GM21526 (cell line): ENCODE measurements around the gene SSTR1.

Source experiments
- ATAC-seq: cut with Tn5 transposase; IDR thresholded peaks from one replicate; pipeline ENCODE4 v1.9.1; 2021; ENCODE audit warnings: moderate library complexity; ENCODE audit not compliant: unreplicated experiment, low FRiP score

The SSTR1 gene

GRCh38 chr14:38202444-38203191 lies 5.1 kb upstream of the SSTR1 start:
- ATAC-seq: no peak

GRCh38 chr14:38203929-38204718 lies 3.6 kb upstream of the SSTR1 start:
- ATAC-seq: no peak

GRCh38 chr14:38204719-38205115 lies 3.0 kb upstream of the SSTR1 start:
- no peak for ATAC-seq

GRCh38 chr14:38205119-38205813 lies 2.4 kb upstream of the SSTR1 start:
- ATAC-seq: no peak

- no peak for ATAC-seq
Measured at GRCh38 chr14:38205949-38206665, 1.6 kb upstream of the SSTR1 start.

- ATAC-seq: no peak
Measured at GRCh38 chr14:38206689-38207376, 871 bp upstream of the SSTR1 start.

- ATAC-seq: no peak
Measured at GRCh38 chr14:38207377-38207735, 348 bp upstream of the SSTR1 start.

- no peak for ATAC-seq
Measured at GRCh38 chr14:38208618-38209562, 1.2 kb downstream of the SSTR1 start.

- ATAC-seq: no peak
Measured at GRCh38 chr14:38209572-38210557, 2.2 kb downstream of the SSTR1 start.

- no peak for ATAC-seq
Measured at GRCh38 chr14:38210587-38211216, 3.0 kb downstream of the SSTR1 start.

- ATAC-seq: no peak
Measured at GRCh38 chr14:38211255-38211735, 3.6 kb downstream of the SSTR1 start.

- no peak for ATAC-seq
Measured at GRCh38 chr14:38212111-38212510, 4.4 kb downstream of the SSTR1 start.

GRCh38 chr14:38213001-38213400 lies 5.3 kb downstream of the SSTR1 start:
- no peak for ATAC-seq

GRCh38 chr14:38217553-38217952 lies 9.8 kb downstream of the SSTR1 start:
- ATAC-seq: no peak

- no peak for ATAC-seq
Measured at GRCh38 chr14:38221077-38221476, 13.4 kb downstream of the SSTR1 start.

- ATAC-seq: no peak
Measured at GRCh38 chr14:38224338-38224737, 16.6 kb downstream of the SSTR1 start.

GRCh38 chr14:38225946-38226345 lies 18.2 kb downstream of the SSTR1 start:
- ATAC-seq: no peak
